ENCODE measurements around the gene SDHAF1. TPM values are rescaled to one million over a fixed set of nuclear protein-coding genes. Genes with fewer than 3 reads are reported as not detected.

Gene SDHAF1
- total and polyA plus RNA-seq, 3 donors from 2014 or later: 13.0 to 55.0 (median 40.6) TPM

GRCh38 chr19:35958660-35959039 is 36.3 kb upstream of the SDHAF1 start:
- Histone ChIP-seq H3K4me1 (peaks cover 5% of the 10 kb centered on the region), H3K4me3 (peak overlapping the region in 1 of 2 donors; percentile 15), H3K27ac (no peak overlapping the region), H3K27me3 (no peaks in the 10 kb centered on the region), H3K9me3 (no peaks in the 10 kb centered on the region), H3K36me3 (ENCODE audit: low read depth, missing control alignments) (no peaks in the 10 kb centered on the region)
- DNase-seq: no peak
- intact Hi-C loops (cut with DNase I; ENCODE audit: low total_unique reads): no loop called here
- WGBS, 2 donors: 21 to 32% methylated on average over 9 to 15 of the region's 15 CpGs
- TF ChIP-seq, protein P1, sequence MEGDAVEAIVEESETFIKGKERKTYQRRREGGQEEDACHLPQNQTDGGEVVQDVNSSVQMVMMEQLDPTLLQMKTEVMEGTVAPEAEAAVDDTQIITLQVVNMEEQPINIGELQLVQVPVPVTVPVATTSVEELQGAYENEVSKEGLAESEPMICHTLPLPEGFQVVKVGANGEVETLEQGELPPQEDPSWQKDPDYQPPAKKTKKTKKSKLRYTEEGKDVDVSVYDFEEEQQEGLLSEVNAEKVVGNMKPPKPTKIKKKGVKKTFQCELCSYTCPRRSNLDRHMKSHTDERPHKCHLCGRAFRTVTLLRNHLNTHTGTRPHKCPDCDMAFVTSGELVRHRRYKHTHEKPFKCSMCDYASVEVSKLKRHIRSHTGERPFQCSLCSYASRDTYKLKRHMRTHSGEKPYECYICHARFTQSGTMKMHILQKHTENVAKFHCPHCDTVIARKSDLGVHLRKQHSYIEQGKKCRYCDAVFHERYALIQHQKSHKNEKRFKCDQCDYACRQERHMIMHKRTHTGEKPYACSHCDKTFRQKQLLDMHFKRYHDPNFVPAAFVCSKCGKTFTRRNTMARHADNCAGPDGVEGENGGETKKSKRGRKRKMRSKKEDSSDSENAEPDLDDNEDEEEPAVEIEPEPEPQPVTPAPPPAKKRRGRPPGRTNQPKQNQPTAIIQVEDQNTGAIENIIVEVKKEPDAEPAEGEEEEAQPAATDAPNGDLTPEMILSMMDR (IDR thresholded peaks at IDR 0.05): no peak
- TF ChIP-seq POLR2A (IDR thresholded peaks at IDR 0.05): no peak

DNA sequence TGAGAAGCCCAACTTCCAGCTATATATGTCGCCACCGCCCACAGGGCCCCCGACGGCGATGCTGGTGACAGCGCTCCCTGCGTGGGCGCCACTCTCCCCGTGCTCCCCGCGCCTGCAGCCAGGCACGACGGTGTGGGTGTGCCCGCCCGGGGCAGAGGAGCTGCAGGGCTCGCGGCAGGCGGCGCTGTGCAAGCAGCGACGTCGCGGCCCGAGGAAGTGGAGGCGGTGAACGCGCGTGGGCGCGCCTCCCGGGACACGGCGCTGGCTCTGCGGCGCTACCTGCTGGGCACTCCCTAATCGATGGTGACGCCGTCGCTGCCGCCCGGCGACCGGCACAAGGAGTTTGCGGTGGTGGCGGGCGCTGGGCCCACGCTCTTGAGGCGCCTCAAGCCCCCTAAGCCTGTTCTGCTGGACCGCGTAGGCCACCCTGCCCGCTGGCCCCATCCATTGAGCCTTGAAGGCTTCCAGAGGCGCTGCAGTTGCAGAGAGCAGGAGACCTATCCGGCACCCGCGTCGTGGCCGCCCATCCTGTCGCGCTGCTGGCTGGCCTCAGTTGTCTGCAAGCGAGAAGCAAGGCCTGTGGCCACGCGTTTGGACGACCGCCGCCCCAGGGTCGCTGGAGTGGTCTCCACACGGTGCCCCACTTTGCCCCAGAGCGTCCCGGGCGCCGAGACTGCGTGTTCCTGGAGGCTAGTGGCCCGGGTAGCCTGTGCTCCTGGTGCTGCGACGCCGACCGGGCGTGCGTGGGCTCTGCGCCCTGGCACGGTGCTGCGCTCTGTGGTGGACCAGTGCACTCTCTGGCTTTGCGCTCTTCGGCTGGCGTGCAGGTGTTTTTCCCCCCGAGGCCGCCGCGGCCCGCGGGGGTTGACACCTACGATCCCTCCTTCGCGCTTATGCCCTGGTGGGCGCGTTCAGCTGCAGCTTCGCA is 35.7 kb upstream of the SDHAF1 start:
- TF ChIP-seq POLR2A (IDR thresholded peaks at IDR 0.05): no peak
- TF ChIP-seq, protein P1 (IDR thresholded peaks at IDR 0.05): peak in 1 of 3 experiments; percentile 17

GRCh38 chr19:35959968-35960320 is 35.0 kb upstream of the SDHAF1 start:
- H3K4me3 ChIP-seq: peak overlapping the region in 1 of 2 donors; percentile 15
- H3K27me3 ChIP-seq: no peaks in the 10 kb centered on the region
- no peaks in the 10 kb centered on the region for H3K36me3 ChIP-seq (ENCODE audit: low read depth, missing control alignments)
- no peak overlapping the region for H3K27ac ChIP-seq
- intact Hi-C loops (cut with DNase I; ENCODE audit: low total_unique reads): no loop called here
- 22 to 46% methylated on average over 7 to 20 of the region's 20 CpGs for WGBS, 2 donors
- H3K4me1 ChIP-seq: peaks cover 5% of the 10 kb centered on the region
- DNase-seq: no peak
- no peaks in the 10 kb centered on the region for H3K9me3 ChIP-seq
- TF ChIP-seq POLR2A (IDR thresholded peaks at IDR 0.05): no peak

More for the DNA sequence above, 35.7 kb upstream of the SDHAF1 start:
- DNase-seq: peak; percentile 60
- Histone ChIP-seq H3K27me3 (no peaks in the 10 kb centered on the region), H3K27ac (no peak overlapping the region), H3K4me1 (peaks cover 5% of the 10 kb centered on the region), H3K9me3 (no peaks in the 10 kb centered on the region), H3K36me3 (ENCODE audit: low read depth, missing control alignments) (no peaks in the 10 kb centered on the region), H3K4me3 (peak overlapping the region in 1 of 2 donors; percentile 15)
- intact Hi-C loops (cut with DNase I; ENCODE audit: low total_unique reads): no loop called here
- 0 to 6% methylated on average over 5 to 73 of the region's 97 CpGs for WGBS, 2 donors

DNA sequence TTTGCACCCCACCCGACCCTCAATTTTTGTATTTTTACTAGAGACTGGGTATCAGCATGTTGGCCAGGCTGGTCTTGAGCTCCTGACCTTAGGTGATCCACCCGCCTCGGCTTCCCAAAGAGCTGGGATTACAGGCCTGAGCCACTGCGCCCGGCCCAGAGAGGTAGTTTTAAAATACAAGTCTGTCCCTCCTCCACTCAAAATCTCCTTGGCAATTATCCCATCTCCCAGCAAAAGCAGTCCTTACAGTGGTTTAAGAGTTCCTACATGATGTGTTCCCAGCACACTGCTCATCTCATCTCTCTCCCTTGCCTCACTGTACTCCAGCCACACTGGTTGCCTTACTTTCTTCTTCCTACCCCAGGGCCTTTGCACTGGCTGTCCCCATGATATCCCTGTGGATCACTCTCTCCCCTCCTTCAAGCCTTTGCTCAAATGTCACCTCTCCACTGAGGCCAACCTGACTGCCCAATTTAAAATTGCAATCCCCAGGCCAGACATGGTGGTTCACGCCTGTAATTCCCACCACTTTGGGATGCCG is 34.5 kb upstream of the SDHAF1 start:
- H3K4me3 ChIP-seq: no peak overlapping the region
- 78 to 79% methylated on average over 7 of the region's 7 CpGs for WGBS, 2 donors
- intact Hi-C loops (cut with DNase I; ENCODE audit: low total_unique reads): no loop called here

DNA sequence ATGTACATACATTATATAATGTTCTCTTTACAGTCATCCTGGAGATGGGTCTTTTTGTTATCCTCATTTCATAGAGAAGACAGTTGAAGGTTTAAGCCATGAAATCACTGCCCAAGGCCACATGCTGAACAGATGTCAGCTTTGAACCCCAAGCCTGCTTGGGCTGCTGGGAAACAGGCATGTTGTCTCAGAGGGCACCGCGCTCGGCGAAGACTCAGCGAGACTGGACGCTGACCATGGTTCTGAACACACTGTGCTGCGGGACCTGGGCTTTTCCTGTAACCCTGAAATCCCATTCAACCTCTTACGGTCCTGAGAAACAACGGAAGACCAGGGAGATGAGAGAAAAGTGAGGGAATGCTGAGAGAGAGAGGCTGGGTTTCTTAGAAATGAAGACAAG is 31.5 kb upstream of the SDHAF1 start:
- no peaks in the 10 kb centered on the region for H3K9me3 ChIP-seq
- peaks cover 5% of the 10 kb centered on the region for H3K4me1 ChIP-seq
- peak; percentile 62 for DNase-seq
- H3K36me3 ChIP-seq (ENCODE audit: low read depth, missing control alignments): no peaks in the 10 kb centered on the region
- H3K4me3 ChIP-seq: no peak overlapping the region
- intact Hi-C loops (cut with DNase I; ENCODE audit: low total_unique reads): no loop called here
- WGBS, 2 donors: 4 to 5% methylated on average over 9 of the region's 9 CpGs
- H3K27me3 ChIP-seq: no peaks in the 10 kb centered on the region
- no peak for TF ChIP-seq POLR2A (IDR thresholded peaks at IDR 0.05)
- TF ChIP-seq, protein P1 (IDR thresholded peaks at IDR 0.05): no peak
- no peak overlapping the region for H3K27ac ChIP-seq

More for the DNA sequence above, 34.5 kb upstream of the SDHAF1 start:
- Histone ChIP-seq H3K9me3 (no peaks in the 10 kb centered on the region), H3K4me1 (peaks cover 5% of the 10 kb centered on the region), H3K27ac (no peak overlapping the region), H3K27me3 (no peaks in the 10 kb centered on the region), H3K36me3 (ENCODE audit: low read depth, missing control alignments) (no peaks in the 10 kb centered on the region)
- DNase-seq: no peak
- TF ChIP-seq, protein P1 (IDR thresholded peaks at IDR 0.05): no peak
